ENCODE data around the gene NEMP2. TPM values are rescaled to one million over a fixed set of nuclear protein-coding genes. Genes with fewer than 3 reads are reported as not detected.

NEMP2 gene
- polyA plus RNA-seq, 3 donors = 12.1 to 15.3 (median 13.5) TPM

- no peak for DNase-seq (ENCODE audit: low read depth in 3 of 3, low spot score in 2 of 3)
These were observed 74.0 kb downstream of the NEMP2 start for GRCh38 chr2:190460487-190460886.

DNA sequence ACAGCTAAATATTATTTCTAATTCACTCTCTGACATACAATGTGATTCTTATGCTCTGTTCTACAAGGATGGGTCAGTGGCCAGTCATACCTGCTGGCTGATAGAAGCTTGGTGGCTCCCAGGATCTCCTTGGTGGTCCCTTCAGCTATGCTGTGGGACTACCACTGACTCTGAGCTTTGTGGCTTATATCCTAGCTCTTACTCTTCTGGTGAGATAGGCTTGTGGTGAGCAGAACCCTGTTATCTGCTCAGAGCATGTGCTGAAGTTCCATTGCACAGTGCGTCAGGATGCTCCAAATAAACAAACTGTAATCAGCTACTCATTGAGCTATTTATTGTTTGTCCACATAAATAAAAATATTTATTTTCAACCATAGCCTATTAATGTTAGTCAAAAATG, 74.6 kb downstream of the NEMP2 start:
- no peak for DNase-seq (ENCODE audit: low read depth in 3 of 3, low spot score in 2 of 3)

DNA sequence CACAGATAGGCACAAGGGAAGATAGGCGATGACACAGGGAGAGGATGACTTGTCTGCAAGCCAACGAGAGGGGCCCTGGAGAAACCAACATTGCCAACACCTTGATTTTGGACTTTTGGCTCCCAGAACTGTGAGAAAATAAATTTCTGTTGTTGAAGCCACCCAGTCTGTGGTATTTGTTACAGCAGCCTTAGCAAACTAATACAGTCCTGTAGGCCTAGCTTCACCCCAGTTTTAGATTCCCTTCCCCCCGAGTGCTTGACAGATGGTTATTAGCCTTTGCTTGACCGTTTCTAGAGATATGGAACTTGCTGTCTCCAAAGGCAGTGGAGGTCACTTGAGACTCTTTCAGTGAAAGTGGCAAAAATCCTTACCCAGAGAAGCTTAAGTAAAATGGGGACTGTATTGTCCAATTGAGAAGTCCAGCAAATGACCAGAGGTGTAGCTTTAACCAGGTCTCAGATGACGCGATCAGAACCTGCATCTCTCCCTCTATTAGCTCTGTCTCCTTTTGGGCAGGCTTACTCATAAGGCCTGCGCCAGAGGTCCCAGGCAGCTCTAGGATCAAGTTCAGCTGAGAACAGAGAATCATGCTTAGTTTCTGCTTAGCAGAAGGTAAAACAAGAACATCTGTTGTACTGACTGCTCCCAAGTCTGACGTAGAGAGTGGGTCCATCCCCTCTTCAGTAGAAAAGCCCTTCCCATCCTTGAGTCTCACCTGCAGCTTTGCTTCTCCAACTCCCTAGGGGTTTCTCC, 76.0 kb downstream of the NEMP2 start:
- DNase-seq (ENCODE audit: low read depth in 3 of 3, low spot score in 2 of 3) = no peak

DNA sequence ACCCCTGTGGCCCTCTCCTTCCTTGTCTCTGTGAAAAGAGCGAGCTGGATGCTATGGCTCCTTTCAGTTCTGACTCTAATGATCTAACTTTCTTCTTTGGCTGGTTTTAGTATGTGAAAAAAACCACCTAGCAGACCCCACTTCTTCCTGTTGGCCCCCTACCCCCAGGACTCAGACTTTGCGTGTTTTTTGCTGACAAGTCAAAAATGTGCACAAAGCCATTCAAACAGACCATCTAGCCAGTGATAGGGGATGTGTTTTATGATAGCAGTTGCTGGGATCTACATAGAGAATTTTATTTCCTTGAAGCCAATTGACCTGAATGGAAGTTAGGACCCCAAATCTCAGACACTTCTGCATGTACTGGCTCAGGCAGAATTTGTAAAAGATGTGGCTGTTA, 77.3 kb downstream of the NEMP2 start:
- DNase-seq (ENCODE audit: low read depth in 3 of 3, low spot score in 2 of 3) = no peak

GRCh38 chr2:190456833-190457232, 77.7 kb downstream of the NEMP2 start:
- DNase-seq (ENCODE audit: low read depth in 3 of 3, low spot score in 2 of 3) = no peak

- DNase-seq (ENCODE audit: low read depth in 3 of 3, low spot score in 2 of 3) = no peak
These were observed 79.0 kb downstream of the NEMP2 start for GRCh38 chr2:190455358-190456095.

- DNase-seq (ENCODE audit: low read depth in 3 of 3, low spot score in 2 of 3) = no peak
These were observed 79.7 kb downstream of the NEMP2 start for GRCh38 chr2:190454795-190455194.

Other genes with a start within 250 kb of the NEMP2 start
- 10 to 100 TPM; 72.2 to 82.9 (median 81.6) TPM for gene HIBCH, start 214.9 kb downstream of the NEMP2 start, polyA plus RNA-seq (ENCODE audit: insufficient read length in 3 of 3)
- 10 to 100 TPM; 10.8 to 14.3 (median 14.0) TPM for gene INPP1, start 191.1 kb downstream of the NEMP2 start, polyA plus RNA-seq (ENCODE audit: insufficient read length in 3 of 3)
- 10 to 100 TPM; 14.9 to 16.2 (median 15.6) TPM for gene MFSD6, start 126.4 kb downstream of the NEMP2 start, polyA plus RNA-seq (ENCODE audit: insufficient read length in 3 of 3)
- 10 to 100 TPM; 64.3 to 69.1 (median 68.0) TPM for gene NAB1, start 114.4 kb upstream of the NEMP2 start, polyA plus RNA-seq (ENCODE audit: insufficient read length in 3 of 3)